Measurements from ENCODE around the gene FAM111A. TPM values are rescaled to one million over a fixed set of nuclear protein-coding genes. Genes with fewer than 3 reads are reported as not detected.
A peak's percentile ranks its signal among the peaks of the same experiment; 100 is the strongest.

FAM111A gene
- total RNA-seq, 4 donors from 2014 or later, result 7.2 to 65.2 (median 28.3) TPM

DNA sequence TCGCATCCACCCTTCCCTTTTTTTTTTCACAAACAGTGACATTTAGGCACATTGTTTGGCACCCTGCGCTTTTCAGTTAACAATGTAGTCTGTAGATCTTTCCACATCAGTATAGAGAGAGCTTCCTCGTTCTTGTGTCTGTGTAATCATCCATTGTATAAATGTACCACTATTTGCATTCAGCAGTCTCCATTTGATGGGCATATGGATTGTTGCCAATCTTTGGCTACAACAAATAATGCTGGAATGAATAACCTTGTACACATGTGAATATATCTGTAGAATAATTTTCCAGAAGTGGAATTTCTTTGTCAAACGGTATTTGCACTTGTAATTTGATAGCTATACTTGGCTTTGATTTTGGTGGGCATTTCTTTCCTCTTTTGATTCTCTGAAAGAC lies 52.9 kb downstream of the FAM111A start:
- H3K27me3 ChIP-seq, result no peaks in the 10 kb centered on the region
- no peaks in the 10 kb centered on the region for H3K36me3 ChIP-seq
- no peak overlapping the region for H3K27ac ChIP-seq
- no peaks in the 10 kb centered on the region for H3K9me3 ChIP-seq
- H3K4me1 ChIP-seq, result no peaks in the 10 kb centered on the region
- intact Hi-C loops (cut with DNase I; ENCODE audit: low total_unique reads), result no loop called here
- DNase-seq, result no peak
- no peak overlapping the region for H3K4me3 ChIP-seq
- TF ChIP-seq POLR2A (IDR thresholded peaks at IDR 0.05) (no peak), CTCF (IDR thresholded peaks at IDR 0.05) (no peak)

DNA sequence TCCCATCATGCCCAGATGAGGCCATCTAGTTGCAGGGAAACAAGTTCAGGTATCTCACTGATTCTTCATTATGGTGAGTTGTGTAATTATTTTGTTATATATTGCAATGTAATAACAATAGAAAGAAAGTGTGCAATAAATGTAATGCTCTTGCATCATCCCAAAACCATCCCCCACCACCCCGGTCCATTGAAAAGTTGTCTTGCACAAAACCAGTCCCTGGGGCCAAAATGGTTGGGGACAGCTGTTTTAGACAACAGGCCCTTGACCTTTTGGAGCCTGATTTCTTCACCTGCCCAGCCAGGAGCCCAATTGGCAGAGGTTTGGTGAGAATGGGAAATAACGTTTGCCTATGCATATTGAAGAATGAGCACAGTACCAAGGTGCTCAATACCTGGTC lies 54.1 kb downstream of the FAM111A start:
- TF ChIP-seq POLR2A (IDR thresholded peaks at IDR 0.05), result no peak
- TF ChIP-seq CTCF (IDR thresholded peaks at IDR 0.05), result no peak
- Histone ChIP-seq H3K27me3 (no peaks in the 10 kb centered on the region), H3K36me3 (no peaks in the 10 kb centered on the region), H3K4me3 (no peak overlapping the region), H3K27ac (no peak overlapping the region), H3K4me1 (no peaks in the 10 kb centered on the region), H3K9me3 (no peaks in the 10 kb centered on the region)
- intact Hi-C loops (cut with DNase I; ENCODE audit: low total_unique reads), result no loop called here
- no peak for DNase-seq

GRCh38 chr11:59197991-59198390 lies 55.3 kb downstream of the FAM111A start:
- H3K9me3 ChIP-seq, result no peaks in the 10 kb centered on the region
- H3K4me1 ChIP-seq, result no peaks in the 10 kb centered on the region
- H3K36me3 ChIP-seq, result no peaks in the 10 kb centered on the region
- TF ChIP-seq POLR2A (IDR thresholded peaks at IDR 0.05) (no peak), CTCF (IDR thresholded peaks at IDR 0.05) (no peak)
- no peaks in the 10 kb centered on the region for H3K27me3 ChIP-seq
- H3K4me3 ChIP-seq, result no peak overlapping the region
- DNase-seq, result peak; percentile 50 to 58
- intact Hi-C loops (cut with DNase I; ENCODE audit: low total_unique reads), result no loop called here
- H3K27ac ChIP-seq, result no peak overlapping the region

DNA sequence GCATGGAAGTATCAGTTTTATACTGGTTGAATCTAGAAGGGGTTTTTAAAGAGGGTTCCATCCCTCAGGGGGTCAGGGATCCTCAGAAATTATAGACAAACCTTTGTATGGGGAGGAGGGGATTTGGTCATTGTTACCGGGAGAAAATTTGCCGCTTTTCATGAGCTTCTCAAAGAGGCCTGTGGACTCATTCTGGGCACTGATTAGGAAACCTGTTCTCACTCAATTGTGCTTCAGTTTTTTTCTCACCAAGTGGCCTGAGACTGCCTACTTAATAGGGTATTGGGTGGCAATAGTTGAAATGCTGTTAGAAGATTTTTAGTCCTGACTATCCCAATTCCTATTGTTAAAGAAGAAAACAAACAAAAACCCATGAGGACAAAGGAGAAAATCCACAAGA lies 56.1 kb downstream of the FAM111A start:
- intact Hi-C loops (cut with DNase I; ENCODE audit: low total_unique reads), result no loop called here
- no peak overlapping the region for H3K4me3 ChIP-seq
- no peaks in the 10 kb centered on the region for H3K27me3 ChIP-seq
- TF ChIP-seq CTCF (IDR thresholded peaks at IDR 0.05), result no peak
- no peak for TF ChIP-seq POLR2A (IDR thresholded peaks at IDR 0.05)
- H3K4me1 ChIP-seq, result no peaks in the 10 kb centered on the region
- H3K36me3 ChIP-seq, result no peaks in the 10 kb centered on the region
- no peaks in the 10 kb centered on the region for H3K9me3 ChIP-seq
- DNase-seq, result no peak
- no peak overlapping the region for H3K27ac ChIP-seq

- no peak for DNase-seq
- TF ChIP-seq POLR2A (IDR thresholded peaks at IDR 0.05) (no peak), CTCF (IDR thresholded peaks at IDR 0.05) (no peak)
- no peaks in the 10 kb centered on the region for H3K9me3 ChIP-seq
- no peaks in the 10 kb centered on the region for H3K36me3 ChIP-seq
- no peak overlapping the region for H3K27ac ChIP-seq
- H3K4me1 ChIP-seq, result no peaks in the 10 kb centered on the region
- no peaks in the 10 kb centered on the region for H3K27me3 ChIP-seq
- H3K4me3 ChIP-seq, result no peak overlapping the region
- intact Hi-C loops (cut with DNase I; ENCODE audit: low total_unique reads), result no loop called here
Measured at GRCh38 chr11:59199546-59200422, 57.1 kb downstream of the FAM111A start.

All from uterus (tissue), 4 donors.